ENCODE data around the gene EDN2.

DNA sequence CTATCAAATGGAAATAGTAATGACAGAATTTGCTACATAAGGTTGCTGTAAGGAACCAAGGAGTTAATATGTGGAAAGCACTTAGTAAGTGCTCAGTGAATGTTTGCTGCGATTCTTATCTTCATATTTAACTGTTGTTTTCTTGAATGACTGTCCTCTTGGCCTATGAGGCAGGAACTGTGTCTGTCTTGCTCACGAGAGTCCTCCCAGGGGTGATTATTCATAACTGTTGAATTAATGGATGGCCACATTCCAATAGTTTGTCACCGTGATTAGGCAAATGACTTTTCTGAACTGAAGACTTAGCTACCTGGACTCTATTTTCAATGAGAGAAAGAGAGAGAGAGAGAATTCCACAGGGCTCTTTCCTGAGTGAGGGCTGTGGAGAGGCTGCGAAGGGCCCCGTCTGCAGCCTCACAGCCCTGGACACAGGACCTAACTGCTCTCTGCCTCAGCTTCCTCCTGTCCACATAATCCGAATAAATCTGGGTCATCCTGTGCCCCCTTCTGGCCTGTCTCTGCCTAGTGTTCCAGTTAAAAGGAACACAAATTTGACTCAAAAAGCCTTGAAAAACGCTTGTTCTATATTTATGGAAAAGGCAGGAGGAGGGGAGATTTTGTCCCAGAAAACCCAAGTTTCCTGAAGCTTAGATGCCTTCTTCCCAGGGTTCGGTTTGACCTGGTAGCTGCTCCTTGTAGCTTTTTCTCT lies 8.5 kb downstream of the EDN2 start:
- TF ChIP-seq POLR2A (IDR thresholded peaks at IDR 0.05; ENCODE audit: low read depth, low read length), result no peak
- no peak for TF ChIP-seq POLR2AphosphoS5 (IDR thresholded peaks at IDR 0.05; ENCODE audit: low read depth, low read length)
- no peak for TF ChIP-seq SPI1 (IDR thresholded peaks at IDR 0.05; ENCODE audit: low read depth, low read length)
- TF ChIP-seq POU2F2 (IDR thresholded peaks at IDR 0.05; ENCODE audit: low read depth, low read length), result no peak
- TF ChIP-seq TAF1 (IDR thresholded peaks at IDR 0.05; ENCODE audit: low read depth, low read length), result no peak

Data from GM12891 (cell line).